NCI-H1048 (cell line): ENCODE measurements around the gene IL4R.
"Not testable (repeated sequence)": the region's sequence is repeated elsewhere in the genome, so short reads cannot be mapped to it uniquely, and the experiment has no call there.

Experiments
- DNase-seq: peaks from one replicate; lab custom pipeline; 2025; lab: John Stamatoyannopoulos, UW

The IL4R gene

GRCh38 chr16:27381236-27381635 is 67.5 kb downstream of the IL4R start:
- no peak for DNase-seq

GRCh38 chr16:27381974-27382855 is 68.4 kb downstream of the IL4R start:
- no peak for DNase-seq

GRCh38 chr16:27383556-27384243 is 69.9 kb downstream of the IL4R start:
- no peak for DNase-seq

GRCh38 chr16:27384425-27384824 is 70.7 kb downstream of the IL4R start:
- DNase-seq: no peak

GRCh38 chr16:27385398-27385797 is 71.6 kb downstream of the IL4R start:
- DNase-seq: no peak

- DNase-seq: no peak
Measured at GRCh38 chr16:27386674-27387073, 72.9 kb downstream of the IL4R start.

GRCh38 chr16:27387724-27388123 is 74.0 kb downstream of the IL4R start:
- DNase-seq: no peak

GRCh38 chr16:27389272-27389961 is 75.6 kb downstream of the IL4R start:
- DNase-seq: no peak

GRCh38 chr16:27390151-27390550 is 76.4 kb downstream of the IL4R start:
- no peak for DNase-seq

- no peak for DNase-seq
Measured at GRCh38 chr16:27392671-27393070, 78.9 kb downstream of the IL4R start.

GRCh38 chr16:27394516-27394915 is 80.7 kb downstream of the IL4R start:
- no peak for DNase-seq

GRCh38 chr16:27398341-27398893 is 84.6 kb downstream of the IL4R start:
- DNase-seq: not testable (repeated sequence)

GRCh38 chr16:27398894-27399853 is 85.4 kb downstream of the IL4R start:
- no peak for DNase-seq

- no peak for DNase-seq
Measured at GRCh38 chr16:27399969-27400368, 86.2 kb downstream of the IL4R start.

GRCh38 chr16:27400751-27401620 is 87.2 kb downstream of the IL4R start:
- no peak for DNase-seq

GRCh38 chr16:27401768-27402568 is 88.2 kb downstream of the IL4R start, which contains the start of gene IL21R:
IL21R (plus strand) TSS chr16:27402174; CDS start chr16:27430072, 27,898 bp downstream.
- no peak for DNase-seq

- no peak for DNase-seq
Measured at GRCh38 chr16:27402569-27402963, 88.8 kb downstream of the IL4R start.

GRCh38 chr16:27402964-27403600 is 89.3 kb downstream of the IL4R start:
- DNase-seq: no peak

GRCh38 chr16:27403601-27403992 is 89.8 kb downstream of the IL4R start:
- DNase-seq: no peak
